ENCODE data around the gene RASD2. TPM values are rescaled to one million over a fixed set of nuclear protein-coding genes. Genes with fewer than 3 reads are reported as not detected.

The RASD2 gene
- total RNA-seq, 1 donor from 2014 or later = 0.24 TPM

DNA sequence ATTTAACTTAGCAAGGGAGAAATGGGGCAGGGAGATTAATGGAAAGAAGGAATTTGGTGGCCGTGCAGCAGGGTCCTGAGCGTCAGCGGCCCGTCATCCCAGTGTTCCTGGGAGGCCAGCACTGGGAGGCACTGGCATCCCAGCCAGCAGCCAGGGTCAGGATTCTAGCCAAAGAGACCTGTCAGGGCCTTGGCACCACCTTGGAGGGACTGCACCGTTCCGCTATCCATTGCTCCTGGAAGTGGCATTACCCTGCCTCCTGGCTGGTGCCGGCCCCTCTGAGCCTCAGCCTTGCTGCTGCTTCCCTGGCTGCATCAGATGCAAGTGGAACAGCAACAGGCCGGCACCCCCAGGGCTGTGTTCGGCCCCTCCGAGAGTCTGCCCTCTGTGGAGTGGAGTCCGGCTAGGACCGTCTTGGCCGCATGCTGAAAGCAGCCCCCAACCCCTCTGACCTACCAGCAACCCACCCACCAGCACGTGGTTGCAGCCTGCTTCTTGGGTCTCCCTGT lies 30.1 kb downstream of the RASD2 start:
- Mint-ChIP-seq H3K9me3 (no peaks in the 10 kb centered on the region), H3K4me3 (no peak overlapping the region), H3K27ac (no peak overlapping the region), H3K27me3 (peaks cover 18% of the 10 kb centered on the region), H3K36me3 (no peaks in the 10 kb centered on the region), H3K4me1 (ENCODE audit: unreplicated experiment) (peaks cover 33% of the 10 kb centered on the region)
- no peak for DNase-seq (ENCODE audit: extremely low spot score, unreplicated experiment)
- TF ChIP-seq, protein P1, sequence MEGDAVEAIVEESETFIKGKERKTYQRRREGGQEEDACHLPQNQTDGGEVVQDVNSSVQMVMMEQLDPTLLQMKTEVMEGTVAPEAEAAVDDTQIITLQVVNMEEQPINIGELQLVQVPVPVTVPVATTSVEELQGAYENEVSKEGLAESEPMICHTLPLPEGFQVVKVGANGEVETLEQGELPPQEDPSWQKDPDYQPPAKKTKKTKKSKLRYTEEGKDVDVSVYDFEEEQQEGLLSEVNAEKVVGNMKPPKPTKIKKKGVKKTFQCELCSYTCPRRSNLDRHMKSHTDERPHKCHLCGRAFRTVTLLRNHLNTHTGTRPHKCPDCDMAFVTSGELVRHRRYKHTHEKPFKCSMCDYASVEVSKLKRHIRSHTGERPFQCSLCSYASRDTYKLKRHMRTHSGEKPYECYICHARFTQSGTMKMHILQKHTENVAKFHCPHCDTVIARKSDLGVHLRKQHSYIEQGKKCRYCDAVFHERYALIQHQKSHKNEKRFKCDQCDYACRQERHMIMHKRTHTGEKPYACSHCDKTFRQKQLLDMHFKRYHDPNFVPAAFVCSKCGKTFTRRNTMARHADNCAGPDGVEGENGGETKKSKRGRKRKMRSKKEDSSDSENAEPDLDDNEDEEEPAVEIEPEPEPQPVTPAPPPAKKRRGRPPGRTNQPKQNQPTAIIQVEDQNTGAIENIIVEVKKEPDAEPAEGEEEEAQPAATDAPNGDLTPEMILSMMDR (conservative IDR thresholded peaks at IDR 0.05) = no peak

DNA sequence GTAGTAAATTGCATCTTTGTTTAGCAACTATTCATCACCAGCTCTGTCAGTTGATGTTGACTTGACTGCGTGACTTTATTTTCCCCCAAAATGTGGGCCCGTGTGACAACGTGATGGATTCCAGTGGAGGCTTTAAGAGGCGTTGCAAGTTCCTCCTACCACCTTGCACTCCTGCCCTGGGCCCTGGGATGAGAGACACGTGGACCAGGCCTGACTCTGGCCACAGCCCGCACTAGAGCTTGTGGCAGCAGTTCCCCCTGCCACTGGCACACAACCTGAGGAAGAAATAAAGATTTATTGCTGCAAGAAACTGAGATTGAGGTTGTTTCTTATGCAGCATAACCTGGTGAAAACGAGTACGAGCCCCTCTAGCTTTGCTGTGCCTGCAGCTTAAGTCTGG lies 31.9 kb downstream of the RASD2 start:
- TF ChIP-seq, protein P1 (conservative IDR thresholded peaks at IDR 0.05) = no peak
- no peak overlapping the region for H3K27ac Mint-ChIP-seq

DNA sequence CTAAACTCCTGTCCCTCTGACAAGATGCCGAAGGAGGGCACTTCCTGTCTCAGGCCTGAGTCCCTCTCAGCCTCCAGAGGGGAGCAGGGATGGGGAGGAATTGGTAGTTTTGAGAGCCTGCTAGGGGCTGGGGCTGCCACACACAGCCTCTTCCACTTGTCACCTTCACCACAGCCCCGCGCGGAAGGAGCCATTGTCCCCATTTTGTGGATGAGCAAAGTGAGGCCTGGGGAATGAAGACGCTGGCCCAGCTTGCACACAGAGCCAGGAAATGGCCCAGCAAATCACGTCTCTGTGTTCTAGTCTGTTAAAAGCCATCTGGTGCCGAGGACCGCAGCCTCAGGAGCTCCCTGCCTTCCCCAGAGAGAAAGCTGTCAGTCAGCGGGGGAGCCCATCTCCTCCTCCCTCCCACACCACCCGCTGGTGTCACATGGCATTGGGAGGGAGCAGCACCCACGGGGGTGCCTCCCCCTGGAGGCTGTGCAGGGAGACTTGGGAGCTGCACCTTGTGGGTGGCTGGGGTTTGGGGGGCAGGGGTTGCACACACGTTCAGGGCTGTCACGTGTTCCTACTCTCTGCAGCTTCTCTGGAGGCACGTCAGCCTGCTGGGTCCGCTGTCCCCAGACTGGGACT lies 34.6 kb downstream of the RASD2 start:
- Mint-ChIP-seq H3K27ac (no peak overlapping the region), H3K4me3 (no peak overlapping the region), H3K27me3 (peaks cover 12% of the 10 kb centered on the region), H3K9me3 (no peaks in the 10 kb centered on the region), H3K36me3 (no peaks in the 10 kb centered on the region), H3K4me1 (ENCODE audit: unreplicated experiment) (peaks cover 5% of the 10 kb centered on the region)
- TF ChIP-seq, protein P1 (conservative IDR thresholded peaks at IDR 0.05) = no peak
- no peak for DNase-seq (ENCODE audit: extremely low spot score, unreplicated experiment)

More for the DNA sequence above, 31.9 kb downstream of the RASD2 start:
- DNase-seq (ENCODE audit: extremely low spot score, unreplicated experiment) = no peak
- no peak overlapping the region for H3K4me3 Mint-ChIP-seq
- H3K4me1 Mint-ChIP-seq (ENCODE audit: unreplicated experiment) = peaks cover 23% of the 10 kb centered on the region
- H3K27me3 Mint-ChIP-seq = peaks cover 14% of the 10 kb centered on the region
- no peaks in the 10 kb centered on the region for H3K9me3 Mint-ChIP-seq
- no peaks in the 10 kb centered on the region for H3K36me3 Mint-ChIP-seq

DNA sequence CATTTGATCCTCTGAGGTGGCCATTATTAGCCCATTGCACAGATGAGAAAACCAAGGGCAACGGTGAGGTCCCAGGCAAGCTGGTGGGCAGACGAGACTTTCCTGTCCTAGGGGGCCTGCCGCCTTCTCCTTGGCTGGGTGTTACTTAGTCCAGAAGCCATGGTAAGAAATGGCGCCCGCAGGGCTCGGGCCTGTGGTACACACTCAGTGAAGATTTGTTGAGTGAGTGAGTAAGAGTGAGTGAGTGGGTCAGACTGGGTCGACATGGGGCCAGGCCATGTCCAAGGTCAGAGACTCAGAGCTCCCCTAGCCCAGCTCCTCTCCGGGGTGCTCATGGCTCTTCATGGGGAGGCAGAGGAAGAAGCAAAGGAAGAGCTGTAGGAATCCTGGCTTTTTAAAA lies 36.0 kb downstream of the RASD2 start:
- Mint-ChIP-seq H3K27me3 (peaks cover 9% of the 10 kb centered on the region), H3K9me3 (no peaks in the 10 kb centered on the region), H3K27ac (no peak overlapping the region), H3K4me3 (no peak overlapping the region), H3K36me3 (no peaks in the 10 kb centered on the region), H3K4me1 (ENCODE audit: unreplicated experiment) (peaks cover 5% of the 10 kb centered on the region)
- TF ChIP-seq, protein P1 (conservative IDR thresholded peaks at IDR 0.05) = no peak
- no peak for DNase-seq (ENCODE audit: extremely low spot score, unreplicated experiment)

DNA sequence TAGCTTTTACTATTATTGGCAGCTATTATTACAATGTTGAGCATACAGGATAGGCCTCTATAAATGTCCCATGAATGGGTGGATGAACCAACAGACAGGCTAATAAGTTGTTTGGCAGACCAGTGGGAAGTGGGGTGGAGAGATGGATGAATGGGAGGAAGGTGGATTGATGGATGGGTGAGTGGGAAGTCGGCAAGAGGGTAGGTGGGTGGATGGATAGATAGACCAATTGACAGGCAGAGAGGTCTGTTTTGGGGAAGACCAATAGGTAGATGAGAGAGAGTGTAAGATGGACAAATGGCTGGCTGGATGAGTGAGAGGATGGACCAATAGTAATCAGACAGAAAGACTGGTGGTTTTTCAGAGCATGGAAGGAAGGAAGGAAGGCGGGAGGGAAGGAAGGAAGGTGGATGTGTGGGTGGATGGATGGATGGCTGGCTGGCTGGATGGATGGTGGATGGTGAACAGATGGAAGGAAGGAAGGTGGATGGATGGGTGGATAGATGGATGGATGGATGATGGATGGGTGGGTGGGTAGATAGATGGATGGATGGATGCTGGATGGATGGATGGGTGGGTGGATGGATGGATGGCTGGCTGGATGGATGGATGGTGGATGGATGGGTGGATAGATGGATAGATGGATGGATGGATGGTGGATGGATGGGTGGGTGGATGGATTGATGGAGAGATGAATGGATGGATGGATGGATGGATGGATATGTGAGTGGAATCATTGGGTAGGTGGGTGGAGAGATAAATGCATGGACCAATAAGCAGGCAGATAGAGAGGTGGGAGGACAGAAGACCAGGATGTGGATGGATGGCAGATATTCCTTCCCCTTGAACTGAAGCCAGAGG lies 37.4 kb downstream of the RASD2 start:
- no peak for DNase-seq (ENCODE audit: extremely low spot score, unreplicated experiment)
- TF ChIP-seq, protein P1 (conservative IDR thresholded peaks at IDR 0.05) = no peak
- no peak overlapping the region for H3K4me3 Mint-ChIP-seq
- H3K4me1 Mint-ChIP-seq (ENCODE audit: unreplicated experiment) = peaks cover 6% of the 10 kb centered on the region
- peaks cover 9% of the 10 kb centered on the region for H3K27me3 Mint-ChIP-seq
- H3K36me3 Mint-ChIP-seq = no peaks in the 10 kb centered on the region
- H3K27ac Mint-ChIP-seq = no peak overlapping the region
- no peaks in the 10 kb centered on the region for H3K9me3 Mint-ChIP-seq

Data from type B pancreatic cell (in vitro differentiated cells).